Loucy (cell line): ENCODE results near the gene GRIK2.

Source experiments
- H2AFZ ChIP-seq: fragments of 200-600 bp; sonication (generic); 2 replicates; pipeline ENCODE4 v1.6.0; 2016; ENCODE audit warnings: antibody characterized with exemption, mild to moderate bottlenecking, low read length, moderate library complexity
- H3F3A ChIP-seq: fragments of 200-600 bp; 2 replicates; pipeline ENCODE4 v1.6.0; 2016; ENCODE audit warnings: antibody characterized with exemption, low read depth, mild to moderate bottlenecking
- H3K27me3 ChIP-seq: fragments of 200-600 bp; sonication (generic); 2 replicates; pipeline ENCODE4 v1.6.1; 2014; ENCODE audit warnings: low read length, mild to moderate bottlenecking; ENCODE audit not compliant: insufficient read depth, poor library complexity, severe bottlenecking
- H3K36me3 ChIP-seq: fragments of 200-600 bp; sonication (generic); 2 replicates; pipeline ENCODE4 v1.6.1; 2016; ENCODE audit warnings: low read length; ENCODE audit not compliant: insufficient read depth
- H3K4me1 ChIP-seq: fragments of 200-600 bp; sonication (generic); 2 replicates; pipeline ENCODE4 v1.5.1; 2014; ENCODE audit warnings: low read length, mild to moderate bottlenecking; ENCODE audit not compliant: insufficient read depth, poor library complexity, severe bottlenecking
- H3K4me2 ChIP-seq: fragments of 200-600 bp; sonication (generic); 2 replicates; pipeline ENCODE4 v1.6.0; 2014; ENCODE audit warnings: antibody characterized with exemption, low read length, low read depth, mild to moderate bottlenecking; ENCODE audit not compliant: poor library complexity, severe bottlenecking
- H3K4me3 ChIP-seq: fragments of 200-600 bp; sonication (generic); 2 replicates; pipeline ENCODE4 v1.5.1; 2014; ENCODE audit warnings: low read length, mild to moderate bottlenecking, mixed read lengths; ENCODE audit not compliant: poor library complexity, severe bottlenecking
- H3K79me2 ChIP-seq: fragments of 200-600 bp; sonication (generic); 2 replicates; pipeline ENCODE4 v1.6.1; 2014; ENCODE audit warnings: low read length; ENCODE audit not compliant: insufficient read depth
- H3K9ac ChIP-seq: fragments of 200-600 bp; sonication (generic); 2 replicates; pipeline ENCODE4 v1.6.0; 2014; ENCODE audit warnings: mild to moderate bottlenecking, low read depth, low read length, moderate library complexity; ENCODE audit not compliant: poor library complexity, severe bottlenecking
- H3K9me2 ChIP-seq: fragments of 200-600 bp; sonication (generic); replicated peaks from 2 replicates; pipeline ENCODE4 v1.6.1; 2016; ENCODE audit warnings: low read depth, low read length, mixed read lengths
- H3K9me3 ChIP-seq: fragments of 200-600 bp; sonication (generic); 2 replicates; pipeline ENCODE4 v1.6.1; 2014; ENCODE audit warnings: mild to moderate bottlenecking, antibody characterized with exemption, low read length, low read depth; ENCODE audit not compliant: insufficient read depth
- H4K20me1 ChIP-seq: fragments of 200-600 bp; sonication (generic); 2 replicates; pipeline ENCODE4 v1.6.0; 2014; ENCODE audit warnings: antibody characterized with exemption, low read length, mild to moderate bottlenecking; ENCODE audit not compliant: insufficient read depth, poor library complexity, severe bottlenecking
- CTCF ChIP-seq: fragments of 200-600 bp; sonication (generic); conservative IDR thresholded peaks from 2 replicates; pipeline ENCODE4 v1.5.1; 2014; ENCODE audit warnings: mild to moderate bottlenecking, antibody characterized with exemption, low read length
- EZH2phosphoT487 ChIP-seq: fragments of 200-600 bp; IDR thresholded peaks from 2 replicates; pipeline ENCODE4 v1.6.1; 2018; ENCODE audit warnings: antibody characterized with exemption, mild to moderate bottlenecking, moderate library complexity, borderline replicate concordance

The GRIK2 gene

GRCh38 chr6:101401171-101401570 lies 7.7 kb downstream of the GRIK2 start:
- Histone ChIP-seq H3K36me3 (no peaks in the 10 kb centered on the region), H2AFZ (no peak overlapping the region), H3K4me1 (no peaks in the 10 kb centered on the region), H3K4me3 (no peak overlapping the region), H3K27me3 (no peaks in the 10 kb centered on the region), H3F3A (no peaks in the 10 kb centered on the region), H3K9ac (no peak overlapping the region), H3K4me2 (no peak overlapping the region), H3K9me2 (no peaks in the 10 kb centered on the region), H4K20me1 (no peaks in the 10 kb centered on the region), H3K9me3 (no peaks in the 10 kb centered on the region), H3K79me2 (no peaks in the 10 kb centered on the region)
- TF ChIP-seq CTCF = no peak
- no peak for TF ChIP-seq EZH2phosphoT487

- Histone ChIP-seq H3K9ac (no peak overlapping the region), H4K20me1 (no peaks in the 10 kb centered on the region), H3K4me3 (no peak overlapping the region), H3K9me3 (no peaks in the 10 kb centered on the region), H3K9me2 (no peaks in the 10 kb centered on the region), H3K4me1 (no peaks in the 10 kb centered on the region), H3F3A (no peaks in the 10 kb centered on the region), H3K36me3 (no peaks in the 10 kb centered on the region), H3K79me2 (no peaks in the 10 kb centered on the region), H3K4me2 (no peak overlapping the region), H2AFZ (no peak overlapping the region), H3K27me3 (no peaks in the 10 kb centered on the region)
- no peak for TF ChIP-seq EZH2phosphoT487
- no peak for TF ChIP-seq CTCF
Observed at GRCh38 chr6:101401792-101402621, 8.5 kb downstream of the GRIK2 start.

- H3K79me2 ChIP-seq = no peaks in the 10 kb centered on the region
- no peaks in the 10 kb centered on the region for H3K4me1 ChIP-seq
- H3F3A ChIP-seq = no peaks in the 10 kb centered on the region
- TF ChIP-seq CTCF = no peak
- TF ChIP-seq EZH2phosphoT487 = no peak
- H4K20me1 ChIP-seq = no peaks in the 10 kb centered on the region
- no peak overlapping the region for H3K9ac ChIP-seq
- H3K36me3 ChIP-seq = no peaks in the 10 kb centered on the region
- no peaks in the 10 kb centered on the region for H3K27me3 ChIP-seq
- H3K4me3 ChIP-seq = no peak overlapping the region
- no peaks in the 10 kb centered on the region for H3K9me2 ChIP-seq
- no peak overlapping the region for H3K4me2 ChIP-seq
- H3K9me3 ChIP-seq = no peaks in the 10 kb centered on the region
- no peak overlapping the region for H2AFZ ChIP-seq
Observed at GRCh38 chr6:101402622-101403031, 9.1 kb downstream of the GRIK2 start.
